ENCODE measurements around the gene NR1I3. TPM values are rescaled to one million over a fixed set of nuclear protein-coding genes. Genes with fewer than 3 reads are reported as not detected.

The NR1I3 gene
- total and polyA plus RNA-seq, 2 of the 13 experiments (the other 11 are each of a cell fraction or from before 2014, with no cell fraction given), result 0.62 to 0.95 TPM

GRCh38 chr1:161219078-161219892 lies 18.7 kb downstream of the NR1I3 start (continued):
- TF ChIP-seq ZBTB26 (CRISPR knock-in tag; IDR thresholded peaks at IDR 0.05; ENCODE audit: borderline replicate concordance) (no peak), ZBTB34 (CRISPR knock-in tag; IDR thresholded peaks at IDR 0.05) (0 out of 2 replicates have a peak, but pooled peaks have one; percentile 52), AKAP8 (CRISPR knock-in tag; IDR thresholded peaks at IDR 0.05) (no peak), HDAC6 (IDR thresholded peaks at IDR 0.05; ENCODE audit: low read depth, low read length) (no peak), RBM22 (optimal IDR thresholded peaks at IDR 0.05; ENCODE audit: low read length) (peak; percentile 52), NR2F2 (IDR thresholded peaks at IDR 0.05; ENCODE audit: borderline replicate concordance, low read depth) (no peak), ARID5B (CRISPR knock-in tag; IDR thresholded peaks at IDR 0.05) (0 out of 2 replicates have a peak, but pooled peaks have one; percentile 1), RCOR2 (CRISPR knock-in tag; IDR thresholded peaks at IDR 0.05) (no peak), ATF7-NPFF (CRISPR knock-in tag; IDR thresholded peaks at IDR 0.05; ENCODE audit: low read depth) (0 out of 2 replicates have a peak, but pooled peaks have one; percentile 40), FOSL1 (CRISPR knock-in tag; IDR thresholded peaks at IDR 0.05; ENCODE audit: borderline replicate concordance) (0 out of 2 replicates have a peak, but pooled peaks have one; percentile 21), ZNF564 (CRISPR knock-in tag; IDR thresholded peaks at IDR 0.05) (0 out of 2 replicates have a peak, but pooled peaks have one; percentile 43), ZNF281 (CRISPR knock-in tag; IDR thresholded peaks at IDR 0.05; ENCODE audit: borderline replicate concordance) (peak; percentile 48; the same call in 1 of the 2 replicates), POLR2A (IDR thresholded peaks at IDR 0.05; ENCODE audit: insufficient read depth in 1 of 2, low read depth in 2 of 2, low read length in 2 of 2) (peak in 1 of 2 experiments; percentile 66; a peak in 2 of 4 replicates), RORA (CRISPR knock-in tag; IDR thresholded peaks at IDR 0.05) (no peak), GPBP1L1 (CRISPR knock-in tag; IDR thresholded peaks at IDR 0.05) (no peak), HOXA9 (CRISPR knock-in tag; IDR thresholded peaks at IDR 0.05; ENCODE audit: borderline replicate concordance) (peak; percentile 52; the same call in 1 of the 2 replicates), HDAC2 (CRISPR knock-in tag; IDR thresholded peaks at IDR 0.05) (no peak), FOXO1 (CRISPR knock-in tag; IDR thresholded peaks at IDR 0.05) (no peak)
